Uterus (tissue), 4 donors: Measurements from ENCODE around the gene APOC3. TPM values are rescaled to one million over a fixed set of nuclear protein-coding genes. Genes with fewer than 3 reads are reported as not detected.

Source experiments
- DNase-seq, 2 donors: peaks; one replicate each; pipeline ENCODE4 v3.0.0-alpha.2; 2019 to 2020
- H3K27ac ChIP-seq, 2 donors: fragments of 200-600 bp; sonication (generic); 1 replicate in 1 of 2; 2 replicates in 1 of 2; pipeline ENCODE4 v1.5.1; 2016 to 2018
- H3K27me3 ChIP-seq, 2 donors: fragments of 200-600 bp; sonication (generic); one replicate each; pipeline ENCODE4 v1.5.1; 2018 to 2019; ENCODE audit warnings: control low read depth in 1 of 2
- H3K36me3 ChIP-seq, 2 donors: fragments of 200-600 bp; sonication (generic); one replicate each; pipeline ENCODE4 v1.5.1; 2019; ENCODE audit warnings: control low read depth in 1 of 2
- H3K4me1 ChIP-seq, 2 donors: fragments of 200-600 bp; sonication (generic); one replicate each; pipeline ENCODE4 v1.5.1; 2018 to 2019; ENCODE audit warnings: control low read depth in 1 of 2
- H3K4me3 ChIP-seq, 2 donors: fragments of 200-600 bp; sonication (generic); 1 replicate in 1 of 2; 2 replicates in 1 of 2; pipeline ENCODE4 v1.5.1; 2018 to 2019; ENCODE audit warnings: mild to moderate bottlenecking in 1 of 2
- H3K9me3 ChIP-seq, 2 donors: fragments of 200-600 bp; sonication (generic); one replicate each; pipeline ENCODE4 v1.5.1; 2019; ENCODE audit warnings: control low read depth in 1 of 2
- CTCF ChIP-seq, 4 experiments: fragments of 200-600 bp in 2 of 4; fragments of 450-650 bp in 2 of 4; sonication (generic) in 2 of 4; IDR thresholded peaks; one replicate each; pipeline ENCODE4 v1.5.1; 2016 to 2019; ENCODE audit warnings: antibody characterized with exemption in 4 of 4, mild to moderate bottlenecking in 2 of 4, moderate library complexity in 1 of 4
- POLR2A ChIP-seq, 2 donors: fragments of 450-650 bp; IDR thresholded peaks; one replicate each; pipeline ENCODE4 v1.6.1; 2016; ENCODE audit warnings: antibody characterized with exemption in 2 of 2, mild to moderate bottlenecking in 1 of 2, moderate library complexity in 1 of 2
- intact Hi-C: fragments of 100-400 bp; cut with DNase I; formaldehyde crosslinking; loops from one replicate; pipeline ENCODE4 v1.15.1; 2023; ENCODE audit warnings: low total_unique reads
- total RNA-seq, 4 donors: library from RNA; depleted of rRNA in 3 of 4; stranded (reverse); fragments of >200 nt in 3 of 4; gene quantifications; one replicate each; pipeline versions ENCODE4 v1.1.0 to v1.2.4, GENCODE V29; 2014 to 2023
- donor health status: DM: yes; HTN: yes; CAD: no.

APOC3 gene
- total RNA-seq, 4 donors from 2014 or later, result 1.2 TPM; not detected in 3

- DNase-seq, result no peak
- H3K27ac ChIP-seq, result no peak overlapping the region
- no peaks in the 10 kb centered on the region for H3K36me3 ChIP-seq
- H3K4me3 ChIP-seq, result no peak overlapping the region
- H3K27me3 ChIP-seq, result no peaks in the 10 kb centered on the region
- no peaks in the 10 kb centered on the region for H3K9me3 ChIP-seq
- intact Hi-C loops, result no loop called here
- TF ChIP-seq CTCF (IDR thresholded peaks at IDR 0.05), result no peak
- no peak for TF ChIP-seq POLR2A (IDR thresholded peaks at IDR 0.05)
- no peaks in the 10 kb centered on the region for H3K4me1 ChIP-seq
Observed at GRCh38 chr11:116859175-116859574, 29.5 kb downstream of the APOC3 start.

GRCh38 chr11:116860303-116860702 is 30.6 kb downstream of the APOC3 start:
- Histone ChIP-seq H3K9me3 (no peaks in the 10 kb centered on the region), H3K27me3 (no peaks in the 10 kb centered on the region), H3K36me3 (no peaks in the 10 kb centered on the region), H3K4me3 (no peak overlapping the region), H3K4me1 (no peaks in the 10 kb centered on the region), H3K27ac (no peak overlapping the region)
- intact Hi-C loops, result no loop called here
- TF ChIP-seq POLR2A (IDR thresholded peaks at IDR 0.05), result no peak
- TF ChIP-seq CTCF (IDR thresholded peaks at IDR 0.05), result no peak
- no peak for DNase-seq

- Histone ChIP-seq H3K4me3 (no peak overlapping the region), H3K9me3 (no peaks in the 10 kb centered on the region), H3K4me1 (no peaks in the 10 kb centered on the region), H3K27me3 (no peaks in the 10 kb centered on the region), H3K36me3 (no peaks in the 10 kb centered on the region), H3K27ac (no peak overlapping the region)
- TF ChIP-seq POLR2A (IDR thresholded peaks at IDR 0.05), result no peak
- TF ChIP-seq CTCF (IDR thresholded peaks at IDR 0.05), result no peak
- intact Hi-C loops, result no loop called here
- no peak for DNase-seq
Observed at GRCh38 chr11:116861539-116861938, 31.8 kb downstream of the APOC3 start.

GRCh38 chr11:116862185-116862584 is 32.5 kb downstream of the APOC3 start:
- Histone ChIP-seq H3K4me3 (no peak overlapping the region), H3K4me1 (no peaks in the 10 kb centered on the region), H3K36me3 (no peaks in the 10 kb centered on the region), H3K27me3 (no peaks in the 10 kb centered on the region), H3K27ac (no peak overlapping the region), H3K9me3 (no peaks in the 10 kb centered on the region)
- no peak for DNase-seq
- TF ChIP-seq CTCF (IDR thresholded peaks at IDR 0.05) (no peak), POLR2A (IDR thresholded peaks at IDR 0.05) (no peak)
- intact Hi-C loops, result no loop called here

GRCh38 chr11:116862951-116863350 is 33.2 kb downstream of the APOC3 start:
- H3K27ac ChIP-seq, result no peak overlapping the region
- H3K36me3 ChIP-seq, result no peaks in the 10 kb centered on the region
- no peaks in the 10 kb centered on the region for H3K9me3 ChIP-seq
- DNase-seq, result no peak
- H3K4me1 ChIP-seq, result no peaks in the 10 kb centered on the region
- intact Hi-C loops, result no loop called here
- H3K4me3 ChIP-seq, result no peak overlapping the region
- TF ChIP-seq POLR2A (IDR thresholded peaks at IDR 0.05) (no peak), CTCF (IDR thresholded peaks at IDR 0.05) (no peak)
- no peaks in the 10 kb centered on the region for H3K27me3 ChIP-seq
